HG02642 (cell line): ENCODE data around the gene CAMKMT.

ENCODE experiments used
- ATAC-seq: cut with Tn5 transposase; IDR thresholded peaks from one replicate; pipeline ENCODE4 v1.9.1; 2021; ENCODE audit warnings: mild to moderate bottlenecking; ENCODE audit not compliant: unreplicated experiment, poor library complexity

The CAMKMT gene

GRCh38 chr2:44807201-44808025, 445.7 kb downstream of the CAMKMT start:
- no peak for ATAC-seq

DNA sequence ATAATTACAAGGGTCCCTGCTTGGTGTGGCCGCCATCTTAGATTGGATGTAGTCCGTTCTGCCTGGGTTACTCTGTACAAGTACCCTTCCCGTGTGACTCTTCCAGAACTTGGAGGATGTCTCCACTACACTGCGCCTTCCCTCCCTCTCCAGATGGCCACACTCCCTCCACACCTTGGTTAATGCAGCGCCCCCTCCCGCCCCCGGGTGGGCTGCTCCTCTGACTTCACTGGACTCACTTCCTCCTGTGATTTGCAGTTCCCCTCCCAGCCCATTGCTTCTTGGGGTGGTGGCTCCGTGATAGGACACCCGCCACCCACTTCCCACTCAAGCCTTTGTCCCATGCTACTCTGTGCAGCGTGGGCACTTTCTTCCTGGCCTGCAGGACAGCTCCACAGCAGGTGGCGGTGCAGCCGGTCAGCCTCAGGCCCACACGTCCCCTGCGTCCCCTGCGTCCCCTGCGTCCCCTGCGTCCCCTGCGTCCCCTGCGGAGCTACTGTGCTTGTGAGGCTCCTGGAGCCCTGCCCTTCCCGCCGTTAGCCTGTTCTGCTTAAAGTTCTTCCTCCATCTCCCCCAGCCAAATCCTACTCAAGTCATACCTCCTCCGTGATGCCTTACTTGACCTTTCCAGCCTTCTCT, 449.3 kb downstream of the CAMKMT start:
- ATAC-seq: no peak

DNA sequence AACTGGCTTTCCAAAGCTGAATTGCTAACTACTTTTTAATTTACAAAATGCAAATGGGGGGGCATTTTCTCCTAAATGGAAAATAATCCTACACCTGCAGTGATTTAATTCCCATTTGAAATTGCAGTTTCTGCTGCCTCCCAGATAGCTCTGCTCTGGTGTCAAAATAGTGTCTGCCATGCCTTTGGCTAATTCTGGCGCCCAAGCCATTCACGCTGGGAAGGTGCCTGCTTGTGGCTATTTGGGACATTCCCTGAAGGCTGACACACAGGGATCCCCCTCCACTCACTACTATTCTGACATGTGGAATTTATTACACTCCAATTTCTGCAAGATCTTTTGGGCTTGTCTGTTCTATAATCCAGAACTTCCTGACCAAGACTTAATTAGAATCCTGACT, 451.4 kb downstream of the CAMKMT start:
- ATAC-seq: no peak

GRCh38 chr2:44813658-44814057, 451.9 kb downstream of the CAMKMT start:
- ATAC-seq: no peak

GRCh38 chr2:44817256-44817655, 455.5 kb downstream of the CAMKMT start:
- no peak for ATAC-seq

DNA sequence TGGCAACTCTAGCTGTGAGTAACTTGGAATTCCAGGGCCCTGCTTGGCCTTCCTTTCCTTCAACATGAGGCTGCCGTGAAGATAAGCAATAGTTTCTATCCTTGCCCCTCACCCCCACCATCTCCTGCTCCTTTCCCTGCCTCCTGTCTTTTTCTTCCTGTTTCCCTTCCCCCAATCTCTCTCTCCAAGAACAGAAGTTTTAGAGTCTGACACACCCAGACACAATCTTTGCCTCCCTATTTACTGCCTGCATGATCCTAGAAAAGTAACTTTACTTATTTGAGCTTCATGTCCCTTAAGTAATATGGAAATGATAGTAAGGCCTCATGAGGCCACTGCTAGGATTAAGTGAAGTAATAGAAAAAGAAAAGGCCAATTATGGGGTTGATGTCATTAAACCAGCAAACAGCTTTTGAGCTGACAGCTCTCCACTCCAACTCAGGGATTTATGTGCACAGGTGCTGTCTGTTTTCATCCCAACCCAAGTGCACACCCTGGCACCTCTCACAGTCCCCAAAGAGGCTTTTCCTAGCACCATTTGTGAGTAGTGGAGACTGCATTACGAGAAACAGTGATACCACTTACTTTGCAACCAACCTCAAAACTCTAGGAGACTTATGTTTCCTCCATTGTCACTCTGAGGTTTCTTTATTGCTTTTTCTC, 456.1 kb downstream of the CAMKMT start:
- ATAC-seq: no peak

DNA sequence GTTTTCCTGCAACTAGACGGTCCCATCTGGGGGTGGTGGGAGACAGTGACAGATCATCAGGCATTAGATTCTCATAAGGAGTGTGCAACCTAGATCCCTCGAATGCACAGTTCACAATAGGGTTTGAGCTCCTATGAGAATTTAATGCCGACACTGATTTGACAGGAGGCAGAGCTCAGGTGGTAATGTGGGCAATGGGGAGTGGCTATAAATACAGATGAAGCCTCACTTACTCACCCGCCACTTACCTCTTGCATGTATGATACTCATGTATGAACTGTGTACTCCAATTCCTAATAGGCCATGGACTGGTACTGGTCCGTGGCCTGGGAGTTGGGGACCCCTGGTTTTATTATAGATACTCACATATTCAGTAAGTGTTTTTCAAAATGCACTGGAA, 457.3 kb downstream of the CAMKMT start:
- no peak for ATAC-seq

DNA sequence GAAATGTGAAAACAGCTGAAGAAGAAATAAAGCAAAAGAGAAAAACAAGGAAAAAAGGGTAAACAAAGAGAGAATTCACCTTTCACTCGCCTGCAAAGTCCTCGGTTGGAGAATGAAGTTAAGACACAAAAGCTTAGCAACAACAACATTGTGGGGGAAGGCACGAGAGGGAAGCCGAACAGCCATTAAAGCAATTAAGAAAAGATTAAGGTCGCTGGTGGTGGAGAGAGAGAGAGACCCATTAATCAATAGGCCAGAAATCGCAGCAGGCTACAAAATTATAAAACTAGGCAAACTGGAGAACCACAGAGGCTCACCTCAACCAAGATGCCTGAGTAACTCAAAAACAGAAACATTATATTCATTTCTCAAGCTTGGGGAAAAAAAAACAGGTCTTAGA, 459.8 kb downstream of the CAMKMT start:
- no peak for ATAC-seq

- no peak for ATAC-seq
Measured at GRCh38 chr2:44822174-44822573, 460.4 kb downstream of the CAMKMT start.
